ENCODE results near the gene HEYL.
"Not testable (repeated sequence)": the region's sequence is repeated elsewhere in the genome, so short reads cannot be mapped to it uniquely, and the experiment has no call there.

Gene HEYL

GRCh38 chr1:39622427-39622826 lies 17.0 kb downstream of the HEYL start:
- intact Hi-C loops (cut with DNase I): no loop called here

GRCh38 chr1:39620659-39621165 lies 18.7 kb downstream of the HEYL start:
- no peak for DNase-seq
- intact Hi-C loops (cut with DNase I): no loop called here

More at GRCh38 chr1:39622427-39622826, 17.0 kb downstream of the HEYL start:
- no peak for DNase-seq

- intact Hi-C loops (cut with DNase I): no loop called here
Measured at GRCh38 chr1:39617488-39618049, 21.9 kb downstream of the HEYL start.

GRCh38 chr1:39615086-39615673 lies 24.3 kb downstream of the HEYL start:
- intact Hi-C loops (cut with DNase I): no loop called here
- no peak for DNase-seq

More at GRCh38 chr1:39617488-39618049, 21.9 kb downstream of the HEYL start:
- no peak for DNase-seq

GRCh38 chr1:39614488-39614887 lies 25.0 kb downstream of the HEYL start:
- DNase-seq: no peak
- intact Hi-C loops (cut with DNase I): no loop called here

GRCh38 chr1:39613250-39613649 lies 26.2 kb downstream of the HEYL start:
- DNase-seq: no peak
- intact Hi-C loops (cut with DNase I): no loop called here

- DNase-seq: peak in 32 of 42 donors; percentile 8 to 79 (median 40)
- intact Hi-C loops (cut with DNase I): no loop called here
Measured at GRCh38 chr1:39609618-39610331, 29.7 kb downstream of the HEYL start.

GRCh38 chr1:39608921-39609320 lies 30.5 kb downstream of the HEYL start:
- DNase-seq: no peak
- intact Hi-C loops (cut with DNase I): no loop called here

GRCh38 chr1:39603677-39604076 lies 35.8 kb downstream of the HEYL start:
- DNase-seq; intact Hi-C loops (cut with DNase I): not testable (repeated sequence)

GRCh38 chr1:39601667-39602255 lies 37.7 kb downstream of the HEYL start:
- DNase-seq; intact Hi-C loops (cut with DNase I): not testable (repeated sequence)

GRCh38 chr1:39596163-39596562 lies 43.3 kb downstream of the HEYL start:
- DNase-seq: no peak
- intact Hi-C loops (cut with DNase I): no loop called here

- intact Hi-C loops (cut with DNase I): no loop called here
- no peak for DNase-seq
Measured at GRCh38 chr1:39593386-39593785, 46.1 kb downstream of the HEYL start.

GRCh38 chr1:39592069-39592468 lies 47.4 kb downstream of the HEYL start:
- no peak for DNase-seq
- intact Hi-C loops (cut with DNase I): no loop called here

- no peak for DNase-seq
- intact Hi-C loops (cut with DNase I): no loop called here
Measured at GRCh38 chr1:39590546-39590945, 48.9 kb downstream of the HEYL start.

- intact Hi-C loops (cut with DNase I): no loop called here
- DNase-seq: no peak
Measured at GRCh38 chr1:39585933-39586332, 53.5 kb downstream of the HEYL start.

GRCh38 chr1:39576016-39576657 lies 63.3 kb downstream of the HEYL start:
- intact Hi-C loops (cut with DNase I): no loop called here
- peak in 32 of 42 donors; percentile 4 to 68 (median 30) for DNase-seq

GRCh38 chr1:39575191-39576015 lies 64.0 kb downstream of the HEYL start:
- intact Hi-C loops (cut with DNase I): no loop called here
- peak in 37 of 42 donors; percentile 4 to 60 (median 30) for DNase-seq

- no peak for DNase-seq
- intact Hi-C loops (cut with DNase I): no loop called here
Measured at GRCh38 chr1:39574646-39575045, 64.8 kb downstream of the HEYL start.
